NCI-H1092 (cell line): Measurements from ENCODE around the gene CTSG.
"Not testable (repeated sequence)": the region's sequence is repeated elsewhere in the genome, so short reads cannot be mapped to it uniquely, and the experiment has no call there.

Source experiments
- DNase-seq: peaks from one replicate; lab custom pipeline; 2025; lab: John Stamatoyannopoulos, UW

CTSG gene

DNA sequence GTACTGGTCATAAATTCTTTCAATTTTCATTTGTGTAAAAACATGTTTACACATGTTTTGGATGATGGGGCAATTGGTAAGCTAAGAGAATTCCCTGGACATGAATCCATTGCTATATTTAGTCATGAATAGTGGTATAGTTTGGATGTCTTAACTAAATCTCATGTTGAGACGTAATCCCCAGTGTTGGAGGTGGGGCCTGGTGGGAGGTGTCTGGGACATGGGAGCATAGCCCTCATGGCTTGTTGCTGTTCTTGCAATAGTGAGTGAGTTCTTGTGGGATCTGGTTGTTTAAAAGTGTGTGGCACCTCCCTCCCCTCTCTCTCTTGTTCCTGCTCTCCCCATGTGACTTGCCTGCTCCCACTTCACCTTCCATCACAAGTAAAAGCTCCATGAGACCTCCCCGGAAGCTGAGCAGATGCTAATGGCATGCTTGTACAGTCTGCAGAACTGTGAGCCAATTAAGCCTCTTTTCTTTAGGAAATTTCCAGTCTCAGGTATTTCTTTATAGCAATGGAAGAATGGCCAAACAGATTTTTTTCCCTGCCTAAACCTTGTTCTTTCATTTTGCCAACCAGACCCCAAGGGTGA is 33.6 kb downstream of the CTSG start:
- DNase-seq = no peak

GRCh38 chr14:24535737-24536136 is 40.3 kb downstream of the CTSG start:
- DNase-seq = no peak

DNA sequence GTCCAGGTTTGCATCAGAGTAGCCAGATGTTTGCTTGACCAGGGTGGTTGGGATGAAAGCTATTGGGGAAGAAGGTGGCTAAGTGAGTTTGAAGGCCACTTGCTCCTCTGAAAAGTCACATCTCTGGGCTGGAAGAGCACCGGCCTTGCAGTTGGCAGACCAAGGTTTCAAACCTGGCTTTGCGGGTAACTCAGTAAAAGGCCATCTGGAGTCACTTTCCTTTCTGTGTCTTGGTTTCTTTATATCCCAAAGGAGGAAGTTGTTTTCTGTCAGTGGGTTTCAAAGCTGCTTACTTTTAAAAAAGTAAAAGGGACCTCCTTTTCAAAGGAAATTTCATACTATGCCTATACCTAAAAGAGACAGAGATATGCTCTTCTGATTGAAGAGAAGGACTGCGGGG is 41.8 kb downstream of the CTSG start:
- DNase-seq = no peak

DNA sequence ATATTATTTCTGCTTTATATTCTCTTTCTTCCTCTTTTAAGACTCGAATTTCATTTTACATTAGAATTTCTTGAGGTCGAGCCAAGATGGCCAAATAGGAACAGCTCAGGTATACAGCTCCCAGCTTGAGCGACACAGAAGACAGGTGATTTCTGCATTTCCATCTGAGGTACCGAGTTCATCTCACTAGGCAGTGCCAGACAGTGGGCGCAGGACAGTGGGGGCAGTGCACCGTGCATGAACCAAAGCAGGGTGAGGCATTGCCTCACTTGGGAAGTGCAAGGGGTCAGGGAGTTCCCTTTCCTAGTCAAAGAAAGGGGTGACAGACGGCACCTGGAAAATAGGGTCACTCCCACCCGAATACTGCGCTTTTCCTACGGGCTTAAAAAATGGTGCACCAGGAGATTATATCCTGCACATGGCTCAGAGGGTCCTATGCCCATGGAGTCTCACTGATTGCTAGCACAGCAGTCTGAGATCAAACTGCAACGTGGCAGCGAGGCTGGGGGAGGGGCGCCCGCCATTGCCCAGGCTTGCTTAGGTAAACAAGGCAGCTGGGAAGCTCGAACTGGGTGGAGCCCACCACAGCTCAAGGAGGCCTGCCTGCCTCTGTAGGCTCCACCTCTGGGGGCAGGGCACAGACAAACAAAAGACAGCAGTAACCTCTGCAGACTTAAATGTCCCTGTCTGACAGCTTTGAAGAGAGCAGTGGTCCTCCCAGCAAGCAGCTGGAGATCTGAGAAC is 50.0 kb downstream of the CTSG start:
- not testable (repeated sequence) for DNase-seq
